T-helper 2 cell (primary cell): ENCODE measurements around the gene MEIS2.

ENCODE experiments used
- DNase-seq, 5 experiments: peaks; one replicate each; pipeline versions ENCODE4 v3.0.0 to v3.0.0-alpha.2; 2012 to 2022

Gene MEIS2

GRCh38 chr15:36924034-36924433 lies 176.3 kb downstream of the MEIS2 start:
- no peak for DNase-seq

GRCh38 chr15:36921484-36922091 lies 178.8 kb downstream of the MEIS2 start:
- no peak for DNase-seq

GRCh38 chr15:36917411-36918267 lies 182.7 kb downstream of the MEIS2 start:
- DNase-seq, result no peak

GRCh38 chr15:36914960-36915808 lies 185.2 kb downstream of the MEIS2 start:
- no peak for DNase-seq

GRCh38 chr15:36914466-36914865 lies 185.9 kb downstream of the MEIS2 start:
- DNase-seq, result no peak

- no peak for DNase-seq
Measured at GRCh38 chr15:36912311-36912712, 188.0 kb downstream of the MEIS2 start.

- no peak for DNase-seq
Measured at GRCh38 chr15:36911322-36911944, 188.9 kb downstream of the MEIS2 start.

GRCh38 chr15:36908991-36909390 lies 191.4 kb downstream of the MEIS2 start:
- no peak for DNase-seq

GRCh38 chr15:36907295-36907694 lies 193.1 kb downstream of the MEIS2 start:
- DNase-seq, result no peak

- no peak for DNase-seq
Measured at GRCh38 chr15:36905908-36906307, 194.4 kb downstream of the MEIS2 start.

- no peak for DNase-seq
Measured at GRCh38 chr15:36904715-36905114, 195.6 kb downstream of the MEIS2 start.

GRCh38 chr15:36903922-36904556 lies 196.3 kb downstream of the MEIS2 start:
- no peak for DNase-seq

GRCh38 chr15:36903195-36903594 lies 197.2 kb downstream of the MEIS2 start:
- DNase-seq, result no peak

GRCh38 chr15:36901012-36901411 lies 199.3 kb downstream of the MEIS2 start:
- no peak for DNase-seq

- no peak for DNase-seq
Measured at GRCh38 chr15:36899696-36900095, 200.7 kb downstream of the MEIS2 start.

GRCh38 chr15:36898536-36899126 lies 201.7 kb downstream of the MEIS2 start:
- DNase-seq, result no peak

- DNase-seq, result no peak
Measured at GRCh38 chr15:36897834-36898233, 202.5 kb downstream of the MEIS2 start.

GRCh38 chr15:36896949-36897348 lies 203.4 kb downstream of the MEIS2 start:
- no peak for DNase-seq

- no peak for DNase-seq
Measured at GRCh38 chr15:36894075-36894474, 206.3 kb downstream of the MEIS2 start.

GRCh38 chr15:36893276-36893675 lies 207.1 kb downstream of the MEIS2 start:
- no peak for DNase-seq

- no peak for DNase-seq
Measured at GRCh38 chr15:36888011-36888992, 212.0 kb downstream of the MEIS2 start.
